ENCODE measurements around the gene PPEF2. TPM values are rescaled to one million over a fixed set of nuclear protein-coding genes. Genes with fewer than 3 reads are reported as not detected.

The PPEF2 gene
- total RNA-seq, 1 donor from 2014 or later = not detected

Other genes starting within 250 kb of the PPEF2 start
- gene G3BP2, start 229.0 kb downstream of the PPEF2 start, total RNA-seq = 65.5 TPM
- gene USO1, start 177.9 kb downstream of the PPEF2 start, total RNA-seq = 85.0 TPM
- gene NAAA, start 38.6 kb upstream of the PPEF2 start, total RNA-seq = 9.1 TPM
- gene SDAD1, start 88.5 kb upstream of the PPEF2 start, total RNA-seq = 20.3 TPM
- 0.35 TPM for gene CXCL9, start 105.1 kb upstream of the PPEF2 start, total RNA-seq
- not detected for gene CXCL10, start 121.0 kb upstream of the PPEF2 start, total RNA-seq
- not detected for gene CXCL11, start 133.6 kb upstream of the PPEF2 start, total RNA-seq
- gene ART3, start 172.3 kb upstream of the PPEF2 start, total RNA-seq = 136 TPM
- gene NUP54, start 245.9 kb upstream of the PPEF2 start, total RNA-seq = 21.6 TPM